ENCODE measurements around the gene ARHGEF28.

ARHGEF28 gene

DNA sequence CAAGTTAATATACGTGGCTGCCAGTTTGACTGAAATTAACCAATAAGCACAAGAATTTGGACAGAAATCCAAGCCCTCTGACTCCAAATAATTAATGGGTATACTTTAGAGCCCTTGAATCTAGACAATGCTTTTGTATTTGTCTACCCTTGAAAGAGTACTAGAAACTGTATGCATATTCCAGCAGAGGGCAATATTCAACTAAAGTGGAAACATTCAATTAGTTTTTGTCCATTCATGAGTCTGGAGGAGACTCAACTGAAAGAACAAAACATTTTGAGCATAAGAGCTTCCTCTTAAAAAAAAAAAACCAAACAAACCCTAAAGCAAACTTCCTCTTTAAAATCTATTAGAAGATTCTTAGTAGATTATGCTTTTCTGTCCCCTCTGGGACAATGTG is 157.8 kb downstream of the ARHGEF28 start:
- DNase-seq, result peak; percentile 75 to 78

DNA sequence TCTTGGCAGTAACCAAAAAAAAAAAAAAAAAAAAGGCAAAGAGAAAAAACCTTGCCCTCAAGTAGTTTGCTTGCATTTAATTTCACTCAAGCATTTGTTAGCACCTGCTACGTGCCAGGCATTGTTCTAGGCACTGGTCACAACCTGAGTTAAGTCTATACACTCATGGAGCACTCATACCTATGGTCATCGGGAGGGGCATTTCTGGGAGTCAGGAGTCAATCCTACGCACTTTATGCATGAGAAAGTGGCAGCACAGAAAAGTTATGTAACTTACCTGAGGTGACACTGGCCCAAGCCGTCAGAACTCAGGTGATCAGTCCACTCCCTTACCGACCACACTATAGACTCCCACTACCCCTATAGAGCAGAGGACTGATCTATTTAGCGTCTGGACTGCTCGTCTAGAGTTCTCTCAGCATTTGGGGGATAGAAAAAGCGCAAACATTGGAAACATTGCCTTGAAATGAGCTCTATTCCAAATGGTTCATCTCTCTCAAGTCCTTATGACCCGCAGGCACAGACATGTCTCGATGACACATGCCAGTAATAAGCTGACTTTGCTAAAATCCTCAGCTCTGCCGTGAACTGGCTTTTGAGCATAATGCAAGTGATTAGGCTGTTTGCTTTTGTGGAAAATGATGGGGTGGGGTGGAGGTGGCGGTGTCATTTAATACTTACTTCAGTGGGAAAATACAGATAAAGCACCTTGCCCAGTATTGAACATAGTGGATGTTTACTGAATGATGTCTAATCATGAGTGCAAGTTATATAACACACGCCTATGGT is 160.2 kb downstream of the ARHGEF28 start:
- no peak for DNase-seq

DNA sequence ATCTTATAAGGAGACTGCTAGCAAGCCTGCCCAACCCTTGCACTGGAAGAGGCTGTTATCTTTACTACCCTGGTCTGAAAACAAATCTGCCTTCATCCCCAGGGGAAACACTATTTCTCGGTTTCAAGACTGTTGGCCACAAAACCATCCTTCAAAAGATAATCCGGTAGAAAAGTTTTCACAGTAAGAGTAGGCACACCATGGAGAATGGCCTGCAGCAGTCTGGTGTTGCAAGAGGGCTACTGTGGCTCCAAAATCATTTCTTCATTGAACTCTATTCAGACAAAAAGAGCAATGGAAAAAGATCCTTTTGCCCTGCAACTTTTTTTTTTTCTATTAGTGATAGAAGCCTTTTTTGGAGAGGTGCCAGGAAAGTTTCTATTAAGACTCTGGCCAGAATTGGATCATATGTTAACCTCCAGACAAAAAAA is 163.9 kb downstream of the ARHGEF28 start:
- DNase-seq, result no peak

- DNase-seq, result no peak
Observed at GRCh38 chr5:73791389-73791788, 165.4 kb downstream of the ARHGEF28 start.

DNA sequence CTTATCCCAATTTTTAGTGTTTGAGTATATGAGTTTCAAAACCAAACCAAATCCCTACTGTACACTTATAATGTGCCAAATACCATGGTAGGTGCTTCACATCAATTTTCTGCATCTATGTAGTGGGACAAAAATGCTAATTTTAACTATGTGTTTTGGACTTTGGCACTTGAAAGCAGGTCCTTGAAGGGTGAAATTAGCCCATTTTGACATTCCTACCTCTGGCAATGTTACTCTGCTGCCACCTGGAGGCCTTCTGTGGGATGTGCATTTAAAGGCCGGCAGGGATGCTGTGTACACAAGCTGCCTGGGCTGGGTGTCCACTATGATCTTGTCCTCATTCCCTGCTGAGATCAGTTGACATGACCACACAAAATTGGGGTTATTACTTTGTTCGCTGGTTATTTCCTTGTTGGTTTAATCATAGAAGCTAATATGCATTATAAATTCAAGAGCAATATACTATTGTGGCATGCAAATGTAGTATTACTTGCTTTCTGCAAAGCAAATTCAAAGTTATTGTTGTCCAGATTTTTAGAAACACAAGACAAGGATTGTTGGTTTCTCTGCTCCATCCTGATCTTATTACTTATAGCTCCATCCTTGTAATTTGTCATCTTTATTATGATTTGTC is 166.8 kb downstream of the ARHGEF28 start:
- peak; percentile 49 to 94 for DNase-seq

- peak in 1 of 2 donors; percentile 14 for DNase-seq
Observed at GRCh38 chr5:73793911-73794310, 167.9 kb downstream of the ARHGEF28 start.

- DNase-seq, result peak; percentile 77 to 80
Observed at GRCh38 chr5:73796164-73797131, 170.5 kb downstream of the ARHGEF28 start.

DNA sequence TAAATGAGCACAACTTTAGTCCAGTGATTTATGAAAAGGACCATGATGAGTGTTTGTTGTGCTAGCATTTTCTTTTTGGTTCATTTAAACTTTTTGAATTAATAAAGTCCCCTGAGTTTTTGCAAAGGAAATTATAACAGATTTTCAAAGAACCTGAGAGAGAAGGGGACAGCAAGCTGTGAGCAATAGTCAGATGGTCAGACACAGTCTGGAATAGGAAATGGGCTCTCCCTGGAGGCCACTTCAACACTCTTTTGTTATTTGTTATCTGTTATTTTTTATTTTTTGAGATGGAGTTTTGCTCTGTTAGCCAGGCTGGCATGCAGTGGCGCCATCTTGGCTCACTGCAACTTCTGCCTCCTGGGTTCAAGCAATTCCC is 171.1 kb downstream of the ARHGEF28 start:
- DNase-seq, result no peak

DNA sequence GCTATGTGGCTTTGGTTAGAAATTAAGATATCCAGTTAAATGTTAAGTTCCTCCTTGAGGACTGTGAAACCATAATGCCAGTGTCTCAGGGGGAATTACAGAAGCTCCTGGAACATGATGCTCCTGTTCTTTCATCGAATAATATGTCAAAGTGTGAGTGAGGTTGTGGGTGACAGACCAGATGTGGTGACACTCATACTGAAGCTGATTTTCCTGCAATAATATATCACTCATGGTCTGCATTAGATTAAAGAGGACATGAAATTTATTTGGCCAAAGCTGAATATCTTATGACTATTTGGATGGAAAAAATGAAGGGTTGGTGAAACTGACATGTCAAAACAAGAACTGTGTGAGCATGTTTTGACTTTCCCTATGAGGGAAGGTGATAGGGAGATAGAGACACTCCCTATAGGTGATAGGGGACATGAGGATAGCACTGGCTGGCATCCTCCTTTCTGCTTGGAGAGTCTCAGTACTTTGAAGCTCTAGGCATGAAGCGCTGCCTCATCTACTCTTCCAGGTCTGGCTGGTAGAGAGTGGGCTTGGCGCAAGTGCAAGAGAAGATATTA is 173.5 kb downstream of the ARHGEF28 start:
- DNase-seq, result no peak

- DNase-seq, result no peak
Observed at GRCh38 chr5:73801686-73802085, 175.7 kb downstream of the ARHGEF28 start.

DNA sequence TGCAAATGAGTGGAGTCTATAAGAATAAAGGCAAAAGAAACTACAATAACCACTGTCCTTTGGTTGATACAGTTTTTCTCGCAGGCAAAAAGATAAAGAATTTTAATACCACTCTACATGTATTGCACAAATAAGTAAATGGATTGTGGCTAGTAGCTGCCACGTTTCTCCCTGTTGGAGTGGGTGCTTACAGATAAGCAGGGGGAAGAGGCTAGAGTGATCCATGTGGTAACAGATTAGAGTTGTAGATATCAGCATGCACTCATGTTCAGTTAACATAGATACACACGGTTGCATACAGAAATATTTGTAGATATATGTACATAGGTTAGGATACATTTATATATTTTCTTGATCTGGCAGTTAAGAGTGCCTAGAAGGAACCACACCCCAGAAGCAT is 179.5 kb downstream of the ARHGEF28 start:
- DNase-seq, result no peak

DNA sequence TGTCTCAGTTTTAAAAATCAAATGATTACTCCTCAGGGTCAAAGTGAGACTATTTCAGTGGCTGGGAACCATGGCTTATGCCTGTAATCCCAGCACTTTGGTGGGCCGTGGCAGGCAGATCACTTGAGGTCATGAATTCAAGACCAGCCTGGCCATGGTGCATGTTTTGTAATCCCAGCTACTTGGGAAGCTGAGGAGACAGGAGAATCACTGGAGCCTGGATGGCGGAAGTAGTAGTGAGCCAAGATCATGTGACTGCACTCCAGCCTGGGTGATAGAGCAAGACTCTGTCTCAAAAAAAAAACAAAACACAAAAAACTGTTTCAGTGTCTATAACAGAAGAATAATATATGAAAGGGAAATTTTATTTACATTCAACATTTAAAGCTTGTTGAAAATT is 182.9 kb downstream of the ARHGEF28 start:
- no peak for DNase-seq

GRCh38 chr5:73810429-73810828 is 184.4 kb downstream of the ARHGEF28 start:
- DNase-seq, result no peak

DNA sequence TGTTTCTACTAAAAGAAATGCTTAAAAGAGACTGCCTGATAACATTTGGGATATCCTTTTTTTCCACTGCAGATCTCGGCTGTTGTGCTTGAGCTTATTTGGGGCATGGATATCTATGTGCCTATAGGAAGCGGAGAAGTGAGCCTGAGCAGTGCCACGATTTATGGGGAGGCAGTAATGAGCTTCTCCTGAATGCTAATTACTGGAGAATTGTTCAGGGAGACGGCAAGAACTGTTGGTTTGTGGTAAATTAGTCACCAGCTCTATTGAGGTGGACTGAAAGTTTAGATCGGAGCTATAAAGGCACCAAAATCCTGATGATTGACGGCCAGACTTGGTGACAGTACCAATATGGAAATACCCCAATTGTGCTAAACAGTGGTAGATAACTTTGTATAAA is 186.5 kb downstream of the ARHGEF28 start:
- DNase-seq, result no peak

GRCh38 chr5:73812962-73813588 is 187.1 kb downstream of the ARHGEF28 start:
- no peak for DNase-seq

- DNase-seq, result no peak
Observed at GRCh38 chr5:73814233-73814846, 188.3 kb downstream of the ARHGEF28 start.

DNA sequence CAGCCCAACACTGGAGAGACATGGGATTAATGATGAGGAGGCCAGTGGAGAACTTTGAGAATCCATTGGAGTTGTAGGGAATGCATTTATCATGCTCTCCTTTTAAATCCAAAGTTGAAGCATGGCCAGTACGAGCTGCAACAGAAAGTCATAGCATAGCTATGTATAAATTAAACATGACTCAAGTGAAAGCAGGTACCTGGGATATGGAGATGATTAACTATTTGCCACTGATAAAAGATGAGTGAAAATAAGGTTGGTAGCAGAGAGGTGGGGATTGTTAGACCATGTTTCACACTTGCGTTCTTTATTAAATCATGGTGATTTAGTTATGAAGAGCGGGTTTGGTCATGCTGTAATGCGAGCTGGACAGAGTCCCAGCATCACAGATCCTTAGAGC is 189.6 kb downstream of the ARHGEF28 start:
- no peak for DNase-seq

- no peak for DNase-seq
Observed at GRCh38 chr5:73816656-73817420, 190.8 kb downstream of the ARHGEF28 start.

DNA sequence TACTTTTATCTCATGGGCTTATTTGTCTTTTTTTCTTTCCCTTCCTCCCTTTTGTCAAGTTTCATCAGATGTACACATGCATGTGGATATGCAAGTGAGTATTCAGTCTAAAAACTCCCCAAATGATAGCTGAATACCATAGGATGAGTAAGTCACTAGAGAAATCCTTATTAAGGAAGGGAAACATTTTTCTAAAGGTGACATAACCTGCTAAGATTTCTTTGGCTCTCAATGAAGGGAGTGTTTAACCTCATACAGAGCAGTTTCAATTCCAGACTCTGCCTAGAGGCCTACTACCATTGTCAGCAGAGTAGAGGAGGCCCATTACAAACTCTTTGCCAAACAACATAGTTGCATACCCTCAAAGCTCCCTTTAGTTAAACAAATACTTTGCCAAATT is 192.4 kb downstream of the ARHGEF28 start:
- no peak for DNase-seq

DNA sequence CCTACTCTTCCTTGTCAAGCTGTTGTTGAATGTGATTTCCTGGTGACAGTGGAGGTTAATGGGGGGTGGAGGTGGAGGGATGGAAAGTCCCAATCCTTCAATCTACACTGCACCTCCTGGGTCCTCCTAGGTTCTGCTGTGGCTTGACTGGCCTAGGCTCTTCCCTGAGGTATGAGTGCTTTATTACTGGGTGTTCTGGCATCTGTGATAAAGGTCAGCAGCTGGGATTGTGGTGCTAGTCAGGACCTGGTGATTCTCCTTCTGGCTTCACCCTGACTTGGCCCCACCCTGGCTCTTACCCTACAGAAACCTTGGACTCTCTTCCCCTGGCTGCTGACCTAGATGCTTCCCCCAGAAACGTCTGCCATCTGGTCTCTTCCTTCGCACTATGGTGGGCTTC is 194.3 kb downstream of the ARHGEF28 start:
- no peak for DNase-seq

GRCh38 chr5:73821003-73821402 is 195.0 kb downstream of the ARHGEF28 start:
- DNase-seq, result no peak

Measured in inflammatory macrophage treated with lipopolysaccharide for 1 hour (primary cell).